GM12801 (cell line): ENCODE data around the gene MCC.

ENCODE experiments used
- CTCF ChIP-seq: IDR thresholded peaks from one replicate; pipeline ENCODE4 v1.5.1; 2011; ENCODE audit warnings: control low read depth; ENCODE audit not compliant: insufficient read length; ENCODE audit errors: extremely low read depth

The MCC gene

GRCh38 chr5:113333411-113333810 lies 154.8 kb downstream of the MCC start:
- TF ChIP-seq CTCF = no peak

DNA sequence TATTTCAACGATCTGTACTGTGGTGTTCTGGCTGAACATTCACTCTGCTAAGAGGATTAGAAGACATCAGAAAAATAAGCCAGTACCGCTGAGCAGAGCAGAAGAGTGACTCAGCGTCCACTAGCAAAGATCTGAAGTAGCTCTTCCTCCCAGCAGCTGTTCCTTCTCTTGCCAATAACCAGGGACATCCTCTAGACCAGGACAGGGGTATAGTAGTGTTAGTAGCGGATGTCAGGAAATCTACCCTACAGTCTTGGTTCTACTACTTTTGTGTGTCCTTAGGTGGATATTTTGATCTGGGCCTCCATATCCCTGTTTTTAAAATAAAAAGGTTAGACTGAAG lies 157.1 kb downstream of the MCC start:
- TF ChIP-seq CTCF = no peak

DNA sequence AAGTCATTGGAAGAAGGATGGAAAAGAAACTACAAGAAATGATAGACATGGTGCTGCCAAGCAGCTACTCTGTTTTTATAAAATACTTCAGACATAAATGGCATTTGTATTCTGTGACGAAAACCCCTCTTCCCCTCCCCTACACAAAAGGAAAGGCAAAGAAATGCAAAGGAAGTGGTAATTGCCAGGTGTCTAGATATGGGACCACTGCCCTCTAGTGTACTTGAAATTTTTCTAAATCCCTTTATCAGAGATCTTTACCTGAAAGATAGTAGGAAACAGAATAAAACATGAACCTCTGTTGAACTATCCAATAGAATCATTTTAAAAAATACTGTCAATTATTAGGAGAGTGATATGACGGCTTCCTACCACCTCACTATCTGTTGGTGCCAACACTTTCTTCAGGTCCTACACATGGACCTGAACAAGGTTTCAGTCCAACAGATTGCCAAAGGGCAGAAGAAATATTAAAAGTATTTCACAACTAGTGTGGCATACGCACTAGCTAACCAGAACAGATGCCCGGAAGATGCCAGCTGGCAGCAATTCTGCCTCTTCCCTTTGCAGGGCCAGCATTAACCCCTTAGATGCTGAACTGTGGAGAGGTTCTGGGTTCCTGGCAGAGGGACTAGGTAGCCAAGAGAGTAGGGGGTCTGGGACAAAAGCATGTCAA lies 157.6 kb downstream of the MCC start:
- TF ChIP-seq CTCF = no peak

DNA sequence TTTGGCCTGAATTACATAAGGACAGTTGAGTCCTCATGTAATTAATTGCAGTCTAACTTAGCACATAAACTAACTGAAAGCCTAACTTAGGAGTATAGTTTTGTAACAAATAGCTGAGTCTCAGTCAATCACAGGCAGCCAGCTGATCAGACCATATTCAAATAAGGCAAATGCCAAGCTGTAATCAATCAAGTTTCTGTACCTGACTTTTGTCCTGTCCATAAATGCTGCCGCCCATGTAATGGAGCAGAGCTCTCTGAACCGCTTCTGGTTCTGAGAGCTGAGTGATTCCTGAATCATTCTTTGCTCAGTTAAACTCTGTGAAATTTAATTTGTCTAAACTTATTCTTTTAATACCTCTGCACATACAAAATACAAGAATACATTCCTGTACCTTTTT lies 158.3 kb downstream of the MCC start:
- TF ChIP-seq CTCF = no peak

GRCh38 chr5:113325054-113325453 lies 163.2 kb downstream of the MCC start:
- TF ChIP-seq CTCF = no peak

DNA sequence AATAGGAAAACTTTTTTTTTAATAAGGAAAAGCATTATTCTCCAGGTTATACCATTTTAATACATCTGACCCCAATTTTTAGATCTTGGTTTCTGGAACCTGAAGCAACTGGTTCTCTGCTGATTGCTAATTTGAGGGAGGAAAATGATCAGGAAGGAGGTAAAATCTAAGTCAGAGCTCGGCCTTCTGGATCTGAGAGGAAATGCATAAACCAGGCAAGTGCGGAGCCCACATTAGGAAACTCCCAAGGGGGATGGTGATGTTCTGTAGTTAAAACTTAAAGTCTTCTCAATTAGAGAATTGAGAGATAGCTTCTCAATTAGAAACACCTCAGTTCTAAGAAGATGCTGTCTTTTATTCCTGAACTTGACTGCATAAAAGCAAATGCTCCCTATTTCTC lies 167.0 kb downstream of the MCC start:
- no peak for TF ChIP-seq CTCF

GRCh38 chr5:113320273-113320780 lies 167.9 kb downstream of the MCC start:
- TF ChIP-seq CTCF = no peak
